Memory B cell (primary cell): ENCODE results near the gene NDUFS8.

Experiments used
- ATAC-seq: fragments of 150-1000 bp; cut with Tn5 transposase; 2 replicates; pipeline ENCODE4 v1.10.0; 2021; ENCODE audit warnings: low read depth, mild to moderate bottlenecking, moderate library complexity
- DNase-seq, 2 donors: peaks; one replicate each; pipeline ENCODE4 v3.0.0; 2022; ENCODE audit warnings: low spot score in 2 of 2
- H3K27ac Mint-ChIP-seq: one replicate; pipeline ENCODE4 v1.8.0; 2022; ENCODE audit warnings: mild to moderate bottlenecking, moderate library complexity, mixed read lengths
- H3K27me3 Mint-ChIP-seq: one replicate; pipeline ENCODE4 v1.8.0; 2022; ENCODE audit warnings: mixed read lengths
- H3K36me3 Mint-ChIP-seq: one replicate; pipeline ENCODE4 v1.8.0; 2022; ENCODE audit warnings: mild to moderate bottlenecking, mixed read lengths
- H3K4me1 Mint-ChIP-seq: one replicate; pipeline ENCODE4 v1.8.0; 2022; ENCODE audit warnings: mixed read lengths
- H3K4me3 Mint-ChIP-seq: one replicate; pipeline ENCODE4 v1.8.0; 2022; ENCODE audit warnings: mild to moderate bottlenecking, moderate library complexity, mixed read lengths
- H3K9me3 Mint-ChIP-seq: one replicate; pipeline ENCODE4 v1.8.0; 2022; ENCODE audit warnings: mixed read lengths

The NDUFS8 gene

GRCh38 chr11:68032003-68032402, 1.5 kb downstream of the NDUFS8 start:
- ATAC-seq, result no peak
- H3K27ac Mint-ChIP-seq, result no peak overlapping the region
- no peak for DNase-seq
- no peaks in the 10 kb centered on the region for H3K27me3 Mint-ChIP-seq
- no peaks in the 10 kb centered on the region for H3K9me3 Mint-ChIP-seq
- H3K4me3 Mint-ChIP-seq, result peak overlapping the region; percentile 96
- H3K4me1 Mint-ChIP-seq, result peaks cover 14% of the 10 kb centered on the region
- H3K36me3 Mint-ChIP-seq, result peaks cover 4% of the 10 kb centered on the region

GRCh38 chr11:68032997-68033707, 2.7 kb downstream of the NDUFS8 start:
- DNase-seq, result no peak

GRCh38 chr11:68033708-68034045, 3.2 kb downstream of the NDUFS8 start:
- H3K9me3 Mint-ChIP-seq, result no peaks in the 10 kb centered on the region
- peaks cover 4% of the 10 kb centered on the region for H3K36me3 Mint-ChIP-seq
- no peak overlapping the region for H3K27ac Mint-ChIP-seq
- H3K4me1 Mint-ChIP-seq, result peaks cover 16% of the 10 kb centered on the region
- DNase-seq (no peak), ATAC-seq (no peak)
- no peaks in the 10 kb centered on the region for H3K27me3 Mint-ChIP-seq
- no peak overlapping the region for H3K4me3 Mint-ChIP-seq

More at GRCh38 chr11:68032997-68033707, 2.7 kb downstream of the NDUFS8 start:
- no peaks in the 10 kb centered on the region for H3K27me3 Mint-ChIP-seq
- H3K4me1 Mint-ChIP-seq, result peaks cover 16% of the 10 kb centered on the region
- no peak for ATAC-seq
- no peaks in the 10 kb centered on the region for H3K9me3 Mint-ChIP-seq
- no peak overlapping the region for H3K4me3 Mint-ChIP-seq
- no peak overlapping the region for H3K27ac Mint-ChIP-seq
- peaks cover 4% of the 10 kb centered on the region for H3K36me3 Mint-ChIP-seq

GRCh38 chr11:68035266-68035876, 4.9 kb downstream of the NDUFS8 start:
- Mint-ChIP-seq H3K4me1 (peaks cover 17% of the 10 kb centered on the region), H3K27ac (no peak overlapping the region), H3K4me3 (no peak overlapping the region), H3K36me3 (peaks cover 4% of the 10 kb centered on the region), H3K9me3 (no peaks in the 10 kb centered on the region), H3K27me3 (no peaks in the 10 kb centered on the region)
- ATAC-seq, result no peak
- no peak for DNase-seq

- Mint-ChIP-seq H3K9me3 (no peaks in the 10 kb centered on the region), H3K27ac (no peak overlapping the region), H3K4me3 (no peak overlapping the region), H3K27me3 (no peaks in the 10 kb centered on the region), H3K36me3 (peaks cover 4% of the 10 kb centered on the region), H3K4me1 (peaks cover 20% of the 10 kb centered on the region)
- no peak for DNase-seq
- ATAC-seq, result no peak
These were observed 5.7 kb downstream of the NDUFS8 start for GRCh38 chr11:68036141-68036716.

- H3K27ac Mint-ChIP-seq, result peak overlapping the region; percentile 91
- ATAC-seq (no peak), DNase-seq (no peak)
- H3K9me3 Mint-ChIP-seq, result no peaks in the 10 kb centered on the region
- H3K27me3 Mint-ChIP-seq, result no peaks in the 10 kb centered on the region
- H3K36me3 Mint-ChIP-seq, result peaks cover 6% of the 10 kb centered on the region
- peaks cover 19% of the 10 kb centered on the region for H3K4me1 Mint-ChIP-seq
- H3K4me3 Mint-ChIP-seq, result no peak overlapping the region
These were observed 6.3 kb downstream of the NDUFS8 start for GRCh38 chr11:68036717-68037239.

GRCh38 chr11:68037411-68038225, 7.1 kb downstream of the NDUFS8 start:
- peak overlapping the region; percentile 44 for H3K4me3 Mint-ChIP-seq
- DNase-seq, result no peak
- ATAC-seq, result no peak
- peaks cover 7% of the 10 kb centered on the region for H3K36me3 Mint-ChIP-seq
- H3K9me3 Mint-ChIP-seq, result no peaks in the 10 kb centered on the region
- H3K27ac Mint-ChIP-seq, result peak overlapping the region; percentile 91
- peaks cover 19% of the 10 kb centered on the region for H3K4me1 Mint-ChIP-seq
- no peaks in the 10 kb centered on the region for H3K27me3 Mint-ChIP-seq

GRCh38 chr11:68038226-68038717, 7.8 kb downstream of the NDUFS8 start:
- Mint-ChIP-seq H3K36me3 (peaks cover 7% of the 10 kb centered on the region), H3K27me3 (no peaks in the 10 kb centered on the region), H3K9me3 (no peaks in the 10 kb centered on the region), H3K4me3 (peak overlapping the region; percentile 96), H3K27ac (no peak overlapping the region), H3K4me1 (peaks cover 19% of the 10 kb centered on the region)
- ATAC-seq (no peak), DNase-seq (no peak)

GRCh38 chr11:68038718-68039525, 8.4 kb downstream of the NDUFS8 start, which contains the start of gene TCIRG1:
Gene TCIRG1, plus strand, starts transcription at chr11:68039025. Its CDS starts 2,247 bp downstream, at chr11:68041272.
- H3K9me3 Mint-ChIP-seq, result no peaks in the 10 kb centered on the region
- peak within 1 kb of the TSS; percentile 95 for H3K27ac Mint-ChIP-seq
- H3K4me1 Mint-ChIP-seq, result peaks cover 19% of the 10 kb centered on the region
- no peaks in the 10 kb centered on the region for H3K27me3 Mint-ChIP-seq
- peak; percentile 31 for ATAC-seq
- H3K36me3 Mint-ChIP-seq, result peaks cover 4% of the 10 kb centered on the region
- H3K4me3 Mint-ChIP-seq, result peak within 1 kb of the TSS; percentile 96
- peak in 1 of 2 donors; percentile 45 for DNase-seq

- H3K4me1 Mint-ChIP-seq, result peaks cover 19% of the 10 kb centered on the region
- peak overlapping the region; percentile 96 for H3K4me3 Mint-ChIP-seq
- ATAC-seq (no peak), DNase-seq (no peak)
- H3K36me3 Mint-ChIP-seq, result peaks cover 5% of the 10 kb centered on the region
- no peaks in the 10 kb centered on the region for H3K27me3 Mint-ChIP-seq
- H3K27ac Mint-ChIP-seq, result peak overlapping the region; percentile 95
- no peaks in the 10 kb centered on the region for H3K9me3 Mint-ChIP-seq
These were observed 9.1 kb downstream of the NDUFS8 start for GRCh38 chr11:68039526-68040086.

GRCh38 chr11:68040101-68040956, 9.8 kb downstream of the NDUFS8 start:
- peak overlapping the region; percentile 95 for H3K27ac Mint-ChIP-seq
- DNase-seq, result peak; percentile 69 to 70
- H3K9me3 Mint-ChIP-seq, result no peaks in the 10 kb centered on the region
- peak; percentile 88 for ATAC-seq
- peaks cover 19% of the 10 kb centered on the region for H3K4me1 Mint-ChIP-seq
- peak overlapping the region; percentile 96 for H3K4me3 Mint-ChIP-seq
- H3K36me3 Mint-ChIP-seq, result peaks cover 5% of the 10 kb centered on the region
- no peaks in the 10 kb centered on the region for H3K27me3 Mint-ChIP-seq

- DNase-seq (no peak), ATAC-seq (no peak)
- no peaks in the 10 kb centered on the region for H3K27me3 Mint-ChIP-seq
- H3K4me3 Mint-ChIP-seq, result peak overlapping the region; percentile 96
- H3K9me3 Mint-ChIP-seq, result no peaks in the 10 kb centered on the region
- peak overlapping the region; percentile 95 for H3K27ac Mint-ChIP-seq
- peaks cover 19% of the 10 kb centered on the region for H3K4me1 Mint-ChIP-seq
- peaks cover 5% of the 10 kb centered on the region for H3K36me3 Mint-ChIP-seq
These were observed 10.6 kb downstream of the NDUFS8 start for GRCh38 chr11:68040957-68041591.
